GM18517 (cell line): ENCODE results near the gene PHF21B.
"Not testable (repeated sequence)": the region's sequence is repeated elsewhere in the genome, so short reads cannot be mapped to it uniquely, and the experiment has no call there.

ENCODE experiments used
- ATAC-seq: cut with Tn5 transposase; IDR thresholded peaks from one replicate; pipeline ENCODE4 v1.9.1; 2021; ENCODE audit warnings: mild to moderate bottlenecking, moderate library complexity; ENCODE audit not compliant: unreplicated experiment

PHF21B gene

DNA sequence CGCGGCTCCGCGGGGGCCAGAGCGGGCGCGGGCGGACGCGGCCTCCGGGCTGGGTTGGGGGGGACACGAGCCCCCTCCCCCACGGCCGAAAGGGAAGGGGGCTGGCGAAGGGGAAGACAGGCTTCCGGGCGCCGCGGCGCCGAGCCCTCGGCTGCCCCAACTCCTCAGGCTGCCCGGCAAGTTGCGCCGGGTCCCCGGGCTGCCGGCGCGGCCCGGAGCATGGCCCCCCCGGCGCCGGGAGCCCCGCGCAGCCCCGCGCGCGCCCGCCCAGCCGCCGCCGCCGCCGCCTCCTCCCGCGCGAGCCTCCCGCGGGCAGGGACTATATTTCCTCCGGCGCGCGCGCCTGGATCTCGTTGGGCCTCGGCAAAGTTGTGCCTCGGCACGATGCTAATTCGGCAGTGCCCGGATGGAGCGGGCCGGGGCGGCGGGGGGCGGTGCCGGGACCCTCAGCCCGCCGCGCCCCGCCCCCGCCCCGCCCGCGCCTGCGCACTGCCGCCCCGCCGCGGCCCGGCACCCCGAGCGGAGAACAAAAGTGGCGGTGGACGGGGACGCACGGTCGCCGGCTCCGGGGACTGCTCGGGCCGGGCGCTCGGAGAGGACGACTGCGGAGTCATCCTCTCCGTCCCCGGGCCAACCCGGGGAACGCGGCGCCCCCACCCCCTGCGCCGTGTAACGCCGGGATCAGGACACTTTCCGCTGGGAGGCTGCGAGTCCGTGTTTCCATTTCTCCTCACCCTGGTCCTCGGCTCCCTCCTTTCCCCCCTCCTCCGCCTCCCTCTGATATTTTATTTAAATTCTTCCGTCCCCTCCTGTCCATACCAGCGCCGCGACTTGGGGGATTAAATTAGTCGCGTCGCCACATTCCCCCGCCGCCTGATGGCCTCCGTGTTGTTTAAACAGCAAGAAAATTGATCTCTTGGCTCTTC lies at the start of gene PHF21B:
PHF21B (minus strand) TSS at position 400 of the 926 bp plus-strand sequence. CDS start 456 bp downstream, outside the sequence.
- no peak for ATAC-seq

- no peak for ATAC-seq
Observed at GRCh38 chr22:45059296-45059695, 49.5 kb upstream of the PHF21B start.

DNA sequence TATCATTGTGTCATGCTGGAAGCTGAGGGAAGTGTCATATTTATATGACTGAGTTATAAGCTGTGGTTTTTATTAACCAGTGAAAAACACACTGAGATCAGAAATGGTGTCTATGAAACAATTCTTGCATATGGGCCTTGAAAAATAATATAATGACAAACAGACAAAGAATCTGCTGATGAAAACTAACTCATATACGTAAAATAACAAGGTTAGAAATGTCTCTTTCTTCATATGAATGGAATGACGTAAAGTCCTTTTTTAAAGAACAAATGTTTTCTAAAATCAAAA lies 48.8 kb upstream of the PHF21B start:
- no peak for ATAC-seq

DNA sequence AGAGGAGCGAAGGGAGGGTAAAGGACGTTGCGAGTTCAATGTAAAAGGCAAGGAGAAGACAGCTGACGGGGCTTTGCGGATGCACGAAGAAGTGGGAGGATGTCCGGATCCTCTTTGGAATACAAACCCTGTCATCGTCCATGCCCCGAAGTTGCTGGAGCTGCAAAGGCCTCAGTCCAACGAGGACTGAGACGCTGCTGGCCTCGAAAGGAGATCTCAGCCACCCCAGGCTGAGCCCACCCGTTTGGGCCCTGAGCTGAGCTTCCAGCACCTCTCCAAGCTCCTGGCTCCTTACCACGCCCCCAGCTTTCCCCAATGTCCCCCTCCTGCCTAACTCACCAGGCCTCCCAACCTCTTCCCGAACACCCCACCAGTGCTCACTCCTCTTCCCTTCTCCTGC lies 46.1 kb upstream of the PHF21B start:
- ATAC-seq: no peak

DNA sequence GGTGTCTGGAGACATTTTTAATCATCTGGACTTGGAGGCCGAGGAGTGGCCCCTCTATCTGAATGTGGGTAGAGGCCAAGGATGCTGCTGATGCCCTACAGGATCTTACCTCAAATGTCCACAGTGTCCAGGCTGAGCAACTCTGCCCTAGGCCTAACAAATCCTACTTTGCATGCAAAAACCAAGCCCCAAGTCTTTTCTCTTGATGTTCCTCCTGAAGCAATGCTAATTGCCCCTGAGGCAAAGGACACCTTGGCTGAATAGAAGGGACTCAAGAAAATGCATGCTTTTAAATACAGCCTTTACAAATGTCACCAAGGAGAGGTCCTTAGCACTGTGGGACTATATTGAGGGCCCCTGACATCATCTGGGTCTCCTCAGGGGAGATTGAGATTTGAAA lies 43.8 kb upstream of the PHF21B start:
- no peak for ATAC-seq

- ATAC-seq: no peak
Observed at GRCh38 chr22:45053094-45053493, 43.3 kb upstream of the PHF21B start.

DNA sequence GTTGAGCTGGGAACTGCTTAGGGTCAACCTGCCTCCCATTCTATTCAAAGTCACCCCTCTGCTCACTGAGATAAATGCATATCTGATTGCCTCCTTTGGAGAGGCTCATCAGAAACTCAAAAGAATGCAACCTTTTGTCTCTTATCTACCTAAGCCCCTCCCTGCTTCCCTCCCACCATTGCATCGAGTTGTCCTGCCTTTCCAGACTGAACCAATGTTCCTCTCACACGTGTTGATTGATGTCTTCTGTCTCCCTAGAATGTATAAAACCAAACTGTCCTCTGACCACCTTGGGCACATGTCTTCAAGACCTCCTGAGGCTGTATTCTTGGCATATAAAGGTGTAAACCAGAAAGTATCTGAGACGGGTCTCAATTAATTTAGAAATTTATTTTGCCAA lies 42.9 kb upstream of the PHF21B start:
- not testable (repeated sequence) for ATAC-seq

DNA sequence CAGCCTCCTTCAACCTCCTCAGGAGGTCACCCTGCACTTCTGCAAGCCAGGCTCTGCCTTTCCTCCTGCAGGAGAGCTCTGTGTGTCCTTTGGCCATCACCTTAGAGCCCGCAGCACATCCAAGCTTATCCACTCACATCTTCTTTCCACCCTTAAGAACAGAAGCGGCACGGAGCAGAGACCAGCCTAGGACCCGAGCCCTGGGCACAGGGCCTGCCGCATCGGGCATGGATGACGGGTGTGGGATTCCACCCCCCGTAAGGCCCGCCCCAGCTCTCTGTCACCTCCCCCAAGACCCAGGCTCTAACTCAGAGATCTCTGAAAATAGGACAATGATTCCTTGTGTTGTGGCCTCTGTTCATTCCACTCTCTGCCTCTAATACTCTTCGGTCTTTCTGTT lies 42.1 kb upstream of the PHF21B start:
- no peak for ATAC-seq

DNA sequence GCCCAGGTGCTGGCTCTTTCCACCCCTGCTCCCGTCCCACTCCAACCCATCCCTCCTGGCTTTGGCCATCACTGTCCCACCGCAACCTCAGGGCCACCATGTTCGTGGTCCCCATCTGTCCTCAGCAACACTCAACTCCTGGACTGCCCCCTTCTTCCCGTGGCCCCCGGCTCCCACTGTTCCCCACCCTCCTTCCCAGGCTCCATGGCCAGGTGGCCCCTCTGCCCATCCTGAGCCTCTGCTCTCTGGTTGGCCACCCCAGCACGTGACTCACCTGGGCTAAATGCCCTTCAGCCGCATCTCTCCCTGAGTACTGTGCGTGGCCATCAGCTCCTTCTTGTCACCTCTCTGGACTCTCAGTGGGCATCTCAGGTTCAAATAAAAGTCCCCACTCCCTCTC lies 41.6 kb upstream of the PHF21B start:
- no peak for ATAC-seq

GRCh38 chr22:45047260-45047659 lies 37.5 kb upstream of the PHF21B start:
- ATAC-seq: no peak

DNA sequence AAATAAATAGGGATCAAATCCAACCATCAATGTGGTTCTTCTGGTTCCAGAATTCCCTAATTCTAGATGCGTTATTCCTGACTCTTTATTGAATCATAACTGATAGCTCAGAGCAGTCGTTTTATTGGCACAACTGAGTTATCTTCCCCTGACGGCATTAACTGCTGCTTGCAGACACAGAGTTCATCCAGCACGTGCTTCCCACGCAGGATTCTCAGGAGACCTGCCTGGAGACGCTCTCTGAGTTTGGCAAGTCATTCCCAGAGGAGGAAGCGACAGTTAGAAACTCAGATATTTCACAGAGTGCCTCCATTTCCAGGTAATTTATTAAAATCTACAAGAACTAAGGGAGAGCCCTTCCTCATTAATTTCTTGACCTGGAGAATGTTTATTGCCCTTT lies 35.4 kb upstream of the PHF21B start:
- ATAC-seq: no peak

GRCh38 chr22:45042263-45042662 lies 32.5 kb upstream of the PHF21B start:
- no peak for ATAC-seq

DNA sequence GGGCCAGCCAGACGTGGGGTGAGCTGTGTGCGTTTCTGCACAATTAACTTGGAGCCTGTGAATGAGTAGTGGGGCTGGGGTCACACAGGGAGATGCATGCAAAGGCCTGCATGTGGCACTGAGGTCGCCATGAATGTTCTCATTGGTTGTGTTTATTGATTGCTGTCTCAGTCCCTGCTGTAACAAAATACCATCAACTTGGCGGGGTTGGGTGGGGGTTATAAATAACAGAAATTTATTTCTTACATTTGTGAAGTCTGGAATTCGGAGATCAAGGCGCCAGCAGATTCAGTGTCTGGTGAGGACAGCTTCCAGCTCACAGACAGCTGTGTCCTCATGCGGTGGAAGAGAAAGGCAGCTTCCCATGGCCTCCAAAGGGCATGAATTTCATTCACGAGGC lies 29.3 kb upstream of the PHF21B start:
- no peak for ATAC-seq

DNA sequence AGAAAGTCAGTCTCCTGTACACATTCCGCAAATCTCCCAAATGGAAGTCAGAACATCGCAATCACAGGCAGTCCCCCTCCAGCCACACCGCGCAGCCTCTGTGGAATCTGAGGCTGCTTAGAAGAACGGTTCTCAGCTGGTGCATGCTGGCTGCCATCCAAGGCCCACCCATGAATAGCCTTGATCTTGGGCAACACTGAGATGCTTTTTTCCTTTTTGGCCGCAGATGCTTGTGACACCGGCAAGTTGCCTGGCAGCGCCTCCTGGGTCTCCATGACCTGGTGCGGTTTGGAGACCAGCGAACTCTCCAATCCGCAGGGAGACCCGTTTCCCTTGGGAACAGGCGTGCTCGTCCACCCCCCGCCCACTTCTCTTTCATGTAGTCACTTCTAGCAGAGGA lies 26.3 kb upstream of the PHF21B start:
- ATAC-seq: no peak

GRCh38 chr22:45034821-45035220 lies 25.0 kb upstream of the PHF21B start:
- ATAC-seq: no peak

DNA sequence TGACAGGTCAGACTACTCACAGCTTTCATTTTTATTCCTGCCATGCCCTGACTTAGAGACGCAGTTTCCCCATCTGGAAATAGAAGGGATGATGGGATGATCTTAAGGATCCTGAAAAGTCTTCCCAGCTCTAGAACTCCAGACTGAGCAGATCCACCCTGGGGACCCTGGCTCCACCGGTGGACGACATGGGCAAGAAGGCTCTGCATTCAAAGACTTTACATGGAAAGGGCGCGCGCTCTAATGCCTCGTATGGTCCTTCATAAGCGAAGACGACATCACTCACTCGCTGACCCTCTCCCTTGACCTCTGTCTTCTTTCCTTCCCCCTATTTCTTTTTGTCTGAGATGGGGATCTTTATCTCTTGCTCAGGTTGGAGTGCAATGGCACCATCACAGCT lies 24.4 kb upstream of the PHF21B start:
- ATAC-seq: no peak

- no peak for ATAC-seq
Observed at GRCh38 chr22:45033136-45033535, 23.3 kb upstream of the PHF21B start.

DNA sequence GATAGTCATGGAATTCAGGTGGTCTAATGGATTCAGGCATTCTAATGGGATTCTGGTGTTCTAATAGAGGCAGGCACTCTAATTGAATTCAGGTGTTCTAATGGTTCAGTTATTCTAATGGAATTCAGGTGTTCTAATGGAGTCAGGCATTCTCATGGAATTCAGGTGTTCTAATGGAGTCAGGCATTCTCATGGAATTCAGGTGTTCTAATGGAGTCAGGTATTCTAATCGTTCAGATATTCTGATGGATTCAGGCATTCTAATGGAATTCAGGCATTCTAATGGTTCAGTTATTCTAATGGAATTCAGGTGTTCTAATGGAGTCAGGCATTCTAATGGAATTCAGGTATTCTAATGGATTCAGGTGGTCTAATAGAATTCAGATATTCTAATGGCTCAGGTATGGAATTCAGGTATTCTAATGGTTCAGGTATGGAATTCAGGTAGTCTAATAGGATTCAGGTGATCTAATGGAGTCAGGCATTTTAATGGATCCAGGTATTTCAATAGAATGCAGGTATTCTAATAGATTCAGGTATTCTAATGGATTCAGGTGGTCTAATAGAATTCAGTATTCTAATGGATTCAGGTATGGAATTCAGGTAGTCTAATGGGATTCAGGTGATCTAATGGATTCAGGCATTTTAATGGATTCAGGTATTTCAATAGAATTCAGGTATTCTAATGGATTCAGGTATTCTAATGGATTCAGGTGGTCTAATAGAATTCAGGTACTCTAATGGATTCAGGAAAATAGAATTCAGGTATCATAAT lies 22.0 kb upstream of the PHF21B start:
- ATAC-seq: no peak

DNA sequence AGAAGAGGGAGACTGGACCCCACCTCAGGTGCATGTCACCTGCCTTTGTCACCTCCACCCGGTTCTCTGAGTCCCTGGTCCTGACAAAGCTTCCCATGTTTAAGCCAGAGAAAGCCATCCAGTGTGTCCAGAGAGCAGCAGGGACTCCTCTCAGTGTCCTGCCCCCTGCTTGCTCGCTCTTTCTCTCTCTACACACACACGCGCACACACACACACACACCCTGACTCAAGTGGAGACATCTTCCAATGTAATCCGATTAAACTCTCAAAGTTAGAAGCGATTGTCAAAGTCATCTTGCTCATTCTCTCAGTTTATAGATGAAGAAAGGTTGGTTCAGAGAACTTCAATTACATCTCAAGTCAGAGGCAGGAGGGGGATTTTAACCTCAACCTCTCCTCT lies 19.7 kb upstream of the PHF21B start:
- no peak for ATAC-seq

DNA sequence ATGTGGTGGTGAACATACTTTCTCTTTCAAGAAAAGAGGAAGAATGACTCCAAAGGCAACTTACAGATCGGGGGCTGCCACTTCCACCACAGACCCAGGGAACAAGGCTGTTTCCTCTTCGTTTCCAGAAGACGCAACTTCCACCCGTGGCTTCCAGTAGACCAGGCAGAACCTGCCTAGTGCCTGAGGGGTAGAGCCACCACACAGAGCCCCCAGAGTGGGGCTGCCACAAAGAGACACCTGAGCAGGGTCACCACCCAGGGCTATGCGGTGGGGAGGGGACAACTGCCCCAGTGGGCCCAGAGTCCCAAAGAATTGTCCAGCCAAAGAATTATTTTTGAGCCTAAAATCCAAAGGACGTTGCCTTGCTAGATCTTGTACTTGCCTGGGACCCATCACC lies 16.7 kb upstream of the PHF21B start:
- no peak for ATAC-seq

DNA sequence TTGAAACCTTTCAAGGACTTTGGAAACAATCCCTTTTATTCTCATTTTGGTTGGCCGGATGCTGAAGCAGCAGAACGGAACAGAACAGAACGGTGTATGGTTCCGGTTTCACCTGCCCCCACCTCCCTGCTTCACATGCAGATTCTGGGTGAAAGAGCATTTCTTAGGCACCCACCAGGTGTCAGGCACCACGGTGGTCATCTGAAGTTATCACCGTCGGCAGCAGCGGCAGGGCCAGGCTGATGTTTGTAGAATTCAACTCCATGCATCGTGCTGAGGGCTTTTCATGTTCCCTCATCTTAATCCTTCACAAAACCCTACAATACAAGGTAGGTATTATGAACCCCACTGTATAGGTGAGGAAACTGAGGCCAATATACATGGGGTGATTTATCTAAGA lies 13.6 kb upstream of the PHF21B start:
- ATAC-seq: no peak
